HG03571 (cell line): ENCODE measurements around the gene PELI3.
"Not testable (repeated sequence)": the region's sequence is repeated elsewhere in the genome, so short reads cannot be mapped to it uniquely, and the experiment has no call there.

Experiments used
- ATAC-seq: cut with Tn5 transposase; IDR thresholded peaks from one replicate; pipeline ENCODE4 v1.9.1; 2021; ENCODE audit not compliant: unreplicated experiment

PELI3 gene, protein sequence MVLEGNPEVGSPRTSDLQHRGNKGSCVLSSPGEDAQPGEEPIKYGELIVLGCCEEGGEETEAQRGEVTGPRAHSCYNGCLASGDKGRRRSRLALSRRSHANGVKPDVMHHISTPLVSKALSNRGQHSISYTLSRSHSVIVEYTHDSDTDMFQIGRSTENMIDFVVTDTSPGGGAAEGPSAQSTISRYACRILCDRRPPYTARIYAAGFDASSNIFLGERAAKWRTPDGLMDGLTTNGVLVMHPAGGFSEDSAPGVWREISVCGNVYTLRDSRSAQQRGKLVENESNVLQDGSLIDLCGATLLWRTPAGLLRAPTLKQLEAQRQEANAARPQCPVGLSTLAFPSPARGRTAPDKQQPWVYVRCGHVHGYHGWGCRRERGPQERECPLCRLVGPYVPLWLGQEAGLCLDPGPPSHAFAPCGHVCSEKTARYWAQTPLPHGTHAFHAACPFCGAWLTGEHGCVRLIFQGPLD

DNA sequence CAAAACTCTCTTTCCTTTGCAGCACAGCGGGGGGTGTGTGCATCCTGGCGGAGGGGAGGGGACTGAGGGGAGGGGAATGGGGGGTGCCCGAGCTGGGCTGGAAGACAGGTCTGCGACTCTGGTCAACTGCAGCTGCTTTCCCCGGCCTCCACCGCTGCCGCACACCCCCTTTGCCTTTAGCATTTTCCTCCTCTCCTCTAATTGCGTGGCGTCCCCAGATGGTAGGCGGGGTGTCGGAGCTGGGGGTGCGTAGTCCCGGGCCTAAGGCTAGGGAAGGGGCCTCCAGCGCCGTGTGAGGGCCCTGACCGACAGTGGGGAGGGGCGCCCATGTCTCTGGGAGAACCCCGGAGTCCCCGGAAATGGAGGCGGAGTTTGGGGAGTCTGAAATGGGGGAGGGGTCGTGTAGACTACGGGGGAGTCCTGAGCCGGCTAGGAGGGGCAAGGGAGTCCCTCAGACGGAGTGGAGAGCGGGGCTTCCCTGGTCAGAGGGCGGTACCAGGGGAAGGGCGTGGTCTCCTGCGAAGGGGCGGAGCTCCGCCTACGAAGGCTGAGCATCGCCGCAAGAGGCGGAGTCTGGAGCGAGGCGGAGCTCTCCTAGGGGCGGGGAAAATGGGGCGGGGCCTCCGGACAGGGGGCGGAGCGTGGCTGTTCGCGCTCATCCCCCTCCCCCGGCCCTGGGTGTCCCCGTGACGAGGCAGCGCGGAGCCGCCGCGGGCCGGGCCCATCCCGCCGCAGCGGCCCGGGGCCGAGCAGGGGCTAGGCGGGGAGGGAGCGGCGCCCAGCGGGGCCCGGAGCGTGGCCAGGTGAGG is at the start of gene PELI3:
Gene PELI3, plus strand, starts transcription at position 681 of the 809 bp plus-strand sequence. CDS start 1,224 bp downstream, outside the sequence.
- peak; percentile 63 for ATAC-seq

GRCh38 chr11:66417000-66417399 is 49.7 kb upstream of the PELI3 start:
- ATAC-seq: no peak

DNA sequence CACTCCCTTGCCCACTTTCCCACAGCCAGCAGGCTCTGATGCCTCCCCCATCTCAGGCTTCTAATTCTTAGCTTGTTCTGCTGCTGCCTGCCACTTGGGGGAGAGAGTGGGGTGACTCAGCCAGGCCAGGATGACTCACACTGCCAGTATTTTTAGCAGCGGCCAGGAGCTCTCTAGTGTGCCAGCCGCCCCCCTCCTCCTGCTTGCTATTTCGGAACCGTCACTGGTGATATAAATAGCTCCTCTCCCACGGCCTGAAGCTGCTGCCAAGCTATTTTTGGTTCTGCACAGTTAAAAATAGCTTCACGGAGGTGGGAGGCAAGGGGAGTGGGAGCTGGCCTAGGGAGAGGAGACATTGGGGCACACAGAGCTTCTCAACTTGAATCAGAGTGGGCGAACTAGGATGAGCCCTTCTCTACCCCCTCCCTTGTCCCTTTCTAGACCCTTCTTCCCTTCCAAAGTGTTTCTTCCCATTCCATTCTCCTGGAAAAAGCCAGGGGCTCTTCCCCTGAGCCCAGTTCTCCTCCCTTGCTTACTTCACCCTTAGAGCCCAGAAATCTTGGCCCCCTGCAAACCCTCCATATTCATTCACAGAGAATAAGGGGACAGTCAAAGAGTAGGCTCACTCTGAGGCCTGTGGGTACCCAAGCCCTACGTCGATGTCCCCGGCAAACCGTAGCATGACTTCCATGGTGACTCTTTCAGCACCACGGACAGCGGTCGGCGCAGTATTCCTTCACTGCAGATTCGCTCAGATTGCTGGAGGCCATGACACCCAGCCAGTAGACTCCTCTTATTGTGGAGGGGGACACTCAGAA is 48.3 kb upstream of the PELI3 start:
- ATAC-seq: no peak

- ATAC-seq: no peak
These were observed 47.8 kb upstream of the PELI3 start for GRCh38 chr11:66418986-66419308.

- no peak for ATAC-seq
These were observed 46.9 kb upstream of the PELI3 start for GRCh38 chr11:66419825-66420224.

- no peak for ATAC-seq
These were observed 45.8 kb upstream of the PELI3 start, which contains the start of gene NPAS4 for GRCh38 chr11:66420671-66421476. Gene NPAS4, plus strand, starts transcription at chr11:66421035. Its CDS starts 145 bp downstream, at chr11:66421180.

- ATAC-seq: peak; percentile 63
These were observed 45.1 kb upstream of the PELI3 start for GRCh38 chr11:66421492-66422205.

GRCh38 chr11:66426314-66426713 is 40.4 kb upstream of the PELI3 start:
- ATAC-seq: no peak

- no peak for ATAC-seq
These were observed 37.8 kb upstream of the PELI3 start for GRCh38 chr11:66428933-66429332.

DNA sequence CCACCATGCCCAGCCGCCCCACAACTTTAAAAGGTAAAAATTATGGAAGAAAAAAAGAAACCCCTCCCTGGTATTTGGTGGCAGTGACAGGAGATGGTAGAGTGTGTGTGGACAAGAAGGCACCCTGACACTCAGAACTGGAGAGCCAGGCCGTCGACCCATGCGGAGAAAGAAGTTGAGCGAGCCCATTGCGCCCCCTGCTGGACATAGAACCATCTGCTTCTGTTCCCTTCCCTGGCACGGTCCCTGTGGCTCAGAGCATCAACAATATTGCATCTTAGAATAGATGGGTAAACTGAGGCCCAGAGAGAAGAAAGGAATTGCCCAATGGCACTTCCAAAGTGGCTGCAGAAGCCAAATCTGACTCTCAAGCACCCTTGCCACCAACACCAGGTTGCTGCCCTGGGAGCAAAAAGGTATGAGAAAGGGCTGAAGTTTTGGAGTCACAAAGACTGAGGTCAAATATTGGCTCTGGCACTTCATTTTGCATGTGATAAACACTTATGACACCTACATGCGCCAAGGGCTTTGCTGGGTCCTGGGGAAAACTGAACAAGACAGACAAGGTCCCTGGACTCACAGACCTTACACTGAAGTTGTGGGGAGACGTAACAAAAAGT is 36.6 kb upstream of the PELI3 start:
- no peak for ATAC-seq

GRCh38 chr11:66431287-66431686 is 35.4 kb upstream of the PELI3 start:
- not testable (repeated sequence) for ATAC-seq

DNA sequence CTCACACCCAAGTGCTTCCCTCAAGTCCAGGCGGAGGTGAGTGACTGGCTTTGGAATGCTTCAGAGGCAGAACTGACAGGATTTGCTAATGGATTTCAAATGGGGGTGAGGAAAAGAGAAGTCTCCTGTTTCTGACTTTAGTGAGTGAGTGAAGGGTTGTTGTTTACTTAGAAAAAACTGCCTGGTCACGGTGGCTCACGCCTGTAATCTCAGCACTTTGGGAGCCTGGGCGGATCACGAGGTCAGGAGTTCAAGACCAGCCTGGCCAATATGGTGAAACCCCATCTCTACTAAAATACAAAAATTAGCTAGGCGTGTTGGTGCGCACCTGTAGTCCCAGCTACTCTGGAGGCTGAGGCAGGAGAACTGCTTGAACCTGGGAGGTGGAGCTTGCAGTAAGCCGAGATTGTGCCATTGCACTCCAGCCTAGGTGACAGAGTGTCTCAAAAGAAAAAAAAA is 34.8 kb upstream of the PELI3 start:
- not testable (repeated sequence) for ATAC-seq

GRCh38 chr11:66432597-66432996 is 34.1 kb upstream of the PELI3 start:
- ATAC-seq: no peak

GRCh38 chr11:66437979-66438503 is 28.7 kb upstream of the PELI3 start:
- ATAC-seq: no peak

DNA sequence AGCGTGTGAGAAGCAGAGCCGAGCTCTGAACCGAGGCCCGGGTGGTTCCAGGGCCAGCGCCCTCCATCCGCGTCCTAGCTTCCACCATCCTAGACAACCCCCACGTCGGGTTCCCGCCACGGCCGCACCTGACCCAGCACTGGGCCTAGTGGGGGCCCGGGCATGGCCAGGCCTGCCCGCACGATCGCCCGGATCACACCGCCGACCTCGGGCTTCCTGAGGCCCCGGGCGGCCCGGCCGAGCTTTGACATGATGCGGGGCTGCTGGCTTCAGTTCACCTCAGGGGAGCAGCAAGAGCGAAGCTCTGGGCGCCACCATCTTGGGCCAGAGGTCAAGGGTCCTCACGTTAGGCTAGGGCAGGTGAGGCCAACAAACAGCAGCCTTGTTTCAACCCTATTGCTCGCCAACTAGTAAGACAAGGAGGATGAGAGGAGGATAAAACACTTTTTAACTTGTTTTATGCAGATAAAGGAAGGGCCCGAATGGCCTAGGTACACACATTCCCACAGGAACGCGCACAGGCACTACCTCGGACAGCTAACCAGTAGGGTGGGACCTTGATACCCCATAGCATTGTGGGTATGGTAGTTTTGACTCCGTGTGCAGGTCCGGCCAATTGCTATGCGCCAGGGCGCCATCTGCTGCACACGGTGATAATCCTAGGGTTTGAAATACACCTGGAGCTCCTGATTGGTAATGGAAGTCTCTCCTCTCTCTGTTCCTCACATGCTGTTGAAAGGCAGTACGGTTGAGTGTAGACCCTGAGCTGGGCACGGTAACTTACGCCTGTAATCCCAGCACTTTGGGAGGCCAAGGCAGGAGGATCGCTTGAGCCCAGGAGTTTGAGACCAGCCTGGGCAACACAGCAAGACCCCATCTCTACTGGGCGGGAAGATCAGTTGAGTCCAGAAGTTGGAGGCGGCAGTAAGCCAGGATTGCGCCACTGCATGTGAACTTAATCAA is 27.9 kb upstream of the PELI3 start, which contains the start of gene MRPL11:
Gene MRPL11, minus strand, starts transcription at position 345 of the 963 bp plus-strand sequence. Its CDS starts 94 bp downstream, at position 251.
- peak; percentile 91 for ATAC-seq

- ATAC-seq: not testable (repeated sequence)
These were observed 26.4 kb upstream of the PELI3 start for GRCh38 chr11:66440101-66440939.

DNA sequence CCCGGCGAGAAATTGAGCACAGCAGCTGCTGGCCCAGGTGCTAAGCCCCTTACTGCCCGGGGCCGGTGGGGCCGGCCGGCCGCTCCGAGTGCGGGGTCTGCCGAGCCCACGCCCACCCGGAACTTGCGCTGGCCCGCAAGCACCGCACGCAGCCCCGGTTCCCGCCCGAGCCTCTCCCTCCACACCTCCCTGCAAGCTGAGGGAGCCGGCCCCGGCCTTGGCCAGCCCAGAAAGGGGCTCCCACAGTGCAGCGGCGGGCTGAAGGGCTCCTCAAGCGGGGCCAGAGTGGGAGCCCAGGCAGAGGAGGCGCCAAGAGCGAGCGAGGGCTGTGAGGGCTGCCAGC is 25.8 kb upstream of the PELI3 start:
- ATAC-seq: not testable (repeated sequence)
